Measurements from ENCODE around the gene ATP6V1C2. TPM values are rescaled to one million over a fixed set of nuclear protein-coding genes. Genes with fewer than 3 reads are reported as not detected.

Gene ATP6V1C2
- total RNA-seq, 4 donors from 2014 or later = 142 to 1,335 (median 496) TPM

DNA sequence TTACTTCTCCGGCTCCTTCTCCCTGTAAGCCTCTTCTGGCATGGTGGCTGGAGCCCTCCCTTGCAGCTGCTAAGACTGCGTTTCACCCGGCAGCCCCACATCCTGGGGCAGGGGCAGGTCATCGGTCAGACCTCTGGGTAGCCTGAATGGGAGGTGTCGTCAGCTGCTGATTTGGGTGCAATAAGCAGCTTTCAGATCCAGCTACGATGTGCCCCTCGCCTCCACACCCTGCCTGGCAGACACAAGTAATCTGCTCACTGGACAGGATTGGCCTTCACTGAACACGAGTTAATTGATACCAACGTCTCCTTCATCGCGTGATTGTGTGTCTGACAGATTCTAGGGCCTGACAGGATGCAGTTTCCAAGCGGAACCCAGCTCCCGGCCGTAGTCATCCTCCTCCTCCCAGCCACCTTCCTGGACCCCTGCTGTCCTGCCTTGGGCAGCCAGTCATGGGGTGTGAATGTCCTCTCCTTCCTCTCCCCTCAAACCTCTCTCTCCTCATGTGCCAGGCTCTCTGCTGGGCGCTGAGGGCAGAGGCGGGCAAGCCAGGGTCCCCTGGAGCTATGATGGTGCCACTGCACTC lies 110.1 kb downstream of the ATP6V1C2 start:
- no peak for DNase-seq (ENCODE audit: low spot score in 2 of 2)
- H3K27ac ChIP-seq = no peak overlapping the region
- TF ChIP-seq, protein P1, sequence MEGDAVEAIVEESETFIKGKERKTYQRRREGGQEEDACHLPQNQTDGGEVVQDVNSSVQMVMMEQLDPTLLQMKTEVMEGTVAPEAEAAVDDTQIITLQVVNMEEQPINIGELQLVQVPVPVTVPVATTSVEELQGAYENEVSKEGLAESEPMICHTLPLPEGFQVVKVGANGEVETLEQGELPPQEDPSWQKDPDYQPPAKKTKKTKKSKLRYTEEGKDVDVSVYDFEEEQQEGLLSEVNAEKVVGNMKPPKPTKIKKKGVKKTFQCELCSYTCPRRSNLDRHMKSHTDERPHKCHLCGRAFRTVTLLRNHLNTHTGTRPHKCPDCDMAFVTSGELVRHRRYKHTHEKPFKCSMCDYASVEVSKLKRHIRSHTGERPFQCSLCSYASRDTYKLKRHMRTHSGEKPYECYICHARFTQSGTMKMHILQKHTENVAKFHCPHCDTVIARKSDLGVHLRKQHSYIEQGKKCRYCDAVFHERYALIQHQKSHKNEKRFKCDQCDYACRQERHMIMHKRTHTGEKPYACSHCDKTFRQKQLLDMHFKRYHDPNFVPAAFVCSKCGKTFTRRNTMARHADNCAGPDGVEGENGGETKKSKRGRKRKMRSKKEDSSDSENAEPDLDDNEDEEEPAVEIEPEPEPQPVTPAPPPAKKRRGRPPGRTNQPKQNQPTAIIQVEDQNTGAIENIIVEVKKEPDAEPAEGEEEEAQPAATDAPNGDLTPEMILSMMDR (IDR thresholded peaks at IDR 0.05) = no peak
- no peak for TF ChIP-seq POLR2AphosphoS5 (IDR thresholded peaks at IDR 0.05)
- no peak for TF ChIP-seq POLR2A (IDR thresholded peaks at IDR 0.05)
- TF ChIP-seq EP300 (IDR thresholded peaks at IDR 0.05) = no peak
- H3K9me3 ChIP-seq = no peaks in the 10 kb centered on the region
- H3K27me3 ChIP-seq = peaks cover 38% of the 10 kb centered on the region
- peaks cover 4% of the 10 kb centered on the region for H3K4me1 ChIP-seq
- H3K36me3 ChIP-seq = no peaks in the 10 kb centered on the region
- 67% methylated on average over 16 of the region's 16 CpGs for WGBS
- no peak overlapping the region for H3K4me3 ChIP-seq

DNA sequence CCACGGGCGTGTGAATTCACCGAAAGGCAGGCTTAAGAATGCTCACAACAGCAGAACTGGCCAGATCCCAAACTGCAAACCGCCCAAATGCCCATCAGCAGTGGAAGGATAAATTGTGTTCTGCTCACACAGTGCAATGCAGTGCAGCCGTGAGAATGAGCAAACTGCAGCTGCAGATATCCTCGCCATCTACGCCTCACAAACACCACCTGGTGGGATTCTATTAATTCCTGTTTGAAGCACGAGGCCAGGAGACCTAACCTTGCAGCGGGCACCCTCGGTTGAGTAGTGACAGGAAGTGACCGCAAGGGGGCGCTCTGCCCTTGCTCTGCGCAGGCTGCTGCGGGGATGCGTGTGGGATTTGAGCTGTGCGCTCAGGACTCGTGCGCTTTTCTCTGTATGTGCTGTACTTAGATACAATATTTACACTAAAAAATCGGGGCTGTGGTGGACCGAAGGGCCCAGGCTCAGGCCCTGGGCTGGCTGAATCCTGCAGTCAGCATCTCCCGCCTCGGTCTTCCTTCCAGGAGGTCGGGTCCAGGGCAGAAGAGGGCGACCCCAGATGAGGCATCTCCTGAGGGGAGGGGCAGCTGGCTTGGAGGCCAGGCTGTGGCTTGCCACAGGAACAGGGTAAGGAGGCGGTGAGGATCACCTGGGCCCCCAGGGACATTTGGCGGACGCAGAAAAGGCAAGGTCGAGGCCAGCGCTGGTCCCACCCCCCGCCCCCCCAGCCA lies 110.9 kb downstream of the ATP6V1C2 start:
- no peaks in the 10 kb centered on the region for H3K9me3 ChIP-seq
- H3K36me3 ChIP-seq = no peaks in the 10 kb centered on the region
- peaks cover 36% of the 10 kb centered on the region for H3K27me3 ChIP-seq
- H3K4me1 ChIP-seq = peaks cover 4% of the 10 kb centered on the region
- no peak for TF ChIP-seq POLR2A (IDR thresholded peaks at IDR 0.05)
- TF ChIP-seq, protein P1 (IDR thresholded peaks at IDR 0.05) = peak; percentile 82 to 97
- peak in 1 of 2 donors; percentile 78 for DNase-seq (ENCODE audit: low spot score in 2 of 2)
- H3K4me3 ChIP-seq = no peak overlapping the region
- H3K27ac ChIP-seq = no peak overlapping the region
- WGBS = 40% methylated on average over 14 of the region's 30 CpGs

- Histone ChIP-seq H3K9me3 (no peaks in the 10 kb centered on the region), H3K27me3 (peaks cover 40% of the 10 kb centered on the region), H3K36me3 (no peaks in the 10 kb centered on the region), H3K27ac (no peak overlapping the region), H3K4me3 (no peak overlapping the region), H3K4me1 (peaks cover 4% of the 10 kb centered on the region)
- DNase-seq (ENCODE audit: low spot score in 2 of 2) = no peak
- no peak for TF ChIP-seq POLR2A (IDR thresholded peaks at IDR 0.05)
- no peak for TF ChIP-seq POLR2AphosphoS5 (IDR thresholded peaks at IDR 0.05)
- no peak for TF ChIP-seq EP300 (IDR thresholded peaks at IDR 0.05)
- TF ChIP-seq, protein P1 (IDR thresholded peaks at IDR 0.05) = no peak
- WGBS = 76% methylated on average over 8 of the region's 10 CpGs
These were observed 111.6 kb downstream of the ATP6V1C2 start for GRCh38 chr2:10833021-10833420.

GRCh38 chr2:10834068-10834655 lies 112.7 kb downstream of the ATP6V1C2 start:
- DNase-seq (ENCODE audit: low spot score in 2 of 2) = no peak
- 87% methylated on average over 4 of the region's 8 CpGs for WGBS

More at GRCh38 chr2:10834068-10834655, 112.7 kb downstream of the ATP6V1C2 start:
- TF ChIP-seq, protein P1 (IDR thresholded peaks at IDR 0.05) = no peak
- no peak for TF ChIP-seq EP300 (IDR thresholded peaks at IDR 0.05)
- no peak for TF ChIP-seq POLR2A (IDR thresholded peaks at IDR 0.05)
- TF ChIP-seq POLR2AphosphoS5 (IDR thresholded peaks at IDR 0.05) = no peak
- Histone ChIP-seq H3K27me3 (peaks cover 41% of the 10 kb centered on the region), H3K9me3 (no peaks in the 10 kb centered on the region), H3K27ac (no peak overlapping the region), H3K4me1 (peaks cover 4% of the 10 kb centered on the region), H3K4me3 (no peak overlapping the region), H3K36me3 (no peaks in the 10 kb centered on the region)

Other genes starting within 250 kb of the ATP6V1C2 start
- gene NOL10, start 31.7 kb upstream of the ATP6V1C2 start, total RNA-seq = 10 to 100 TPM; 19.4 to 24.7 (median 22.9) TPM
- 10 to 100 TPM; 40.2 to 77.5 (median 63.1) TPM for gene PDIA6, start 91.2 kb downstream of the ATP6V1C2 start, total RNA-seq
- not detected for gene KCNF1, start 190.3 kb downstream of the ATP6V1C2 start, total RNA-seq